ENCODE measurements around the gene EGFL6. TPM values are rescaled to one million over a fixed set of nuclear protein-coding genes. Genes with fewer than 3 reads are reported as not detected.

Gene EGFL6
- total and polyA plus RNA-seq, 2 of the 4 experiments (the other 2 are of a cell fraction), result not detected

- TF ChIP-seq, protein P1, sequence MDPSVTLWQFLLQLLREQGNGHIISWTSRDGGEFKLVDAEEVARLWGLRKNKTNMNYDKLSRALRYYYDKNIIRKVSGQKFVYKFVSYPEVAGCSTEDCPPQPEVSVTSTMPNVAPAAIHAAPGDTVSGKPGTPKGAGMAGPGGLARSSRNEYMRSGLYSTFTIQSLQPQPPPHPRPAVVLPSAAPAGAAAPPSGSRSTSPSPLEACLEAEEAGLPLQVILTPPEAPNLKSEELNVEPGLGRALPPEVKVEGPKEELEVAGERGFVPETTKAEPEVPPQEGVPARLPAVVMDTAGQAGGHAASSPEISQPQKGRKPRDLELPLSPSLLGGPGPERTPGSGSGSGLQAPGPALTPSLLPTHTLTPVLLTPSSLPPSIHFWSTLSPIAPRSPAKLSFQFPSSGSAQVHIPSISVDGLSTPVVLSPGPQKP (IDR thresholded peaks at IDR 0.05; ENCODE audit: borderline replicate concordance, low read depth, low read length), result no peak
- TF ChIP-seq MAZ (IDR thresholded peaks at IDR 0.05; ENCODE audit: borderline replicate concordance, low read depth, low read length) (no peak), MAFK (IDR thresholded peaks at IDR 0.05; ENCODE audit: low read depth, low read length) (no peak)
These were observed 48.5 kb upstream of the EGFL6 start (continued) for GRCh38 chrX:13520936-13521335.

GRCh38 chrX:13522811-13523210 is 46.6 kb upstream of the EGFL6 start:
- no CpG with 5 or more reads among the region's 1 CpG for WGBS, 2 experiments (ENCODE audit: extremely low coverage in 2 of 2, insufficient read length in 1 of 2)
- H3K27ac ChIP-seq (ENCODE audit: insufficient read depth, low read length), result no peak overlapping the region
- no peak overlapping the region for H2BK20ac ChIP-seq (ENCODE audit: low read depth, low read length)
- H3K9me3 ChIP-seq (ENCODE audit: control insufficient read depth, insufficient read depth, low read length), result no peaks in the 10 kb centered on the region
- H3K18ac ChIP-seq (ENCODE audit: low read depth, low read length), result no peak overlapping the region
- no peaks in the 10 kb centered on the region for H3K4me1 ChIP-seq (ENCODE audit: control insufficient read depth, insufficient read depth, low read length)
- no peak for ATAC-seq (ENCODE audit: low read depth)
- dilution Hi-C loops (cut with HindIII; ENCODE audit: low sequenced_read_pairs, unreplicated experiment), result no loop called here
- no peaks in the 10 kb centered on the region for H3K36me3 ChIP-seq (ENCODE audit: control insufficient read depth, insufficient read depth, low read length)
- H2BK120ac ChIP-seq (ENCODE audit: low read depth, low read length), result no peak overlapping the region
- H3K23ac ChIP-seq (ENCODE audit: low read depth, low read length), result no peak overlapping the region
- no peak overlapping the region for H2AK9ac ChIP-seq (replicated peaks; ENCODE audit: low read depth, low read length, poor library complexity)
- H3K9me1 ChIP-seq (ENCODE audit: insufficient read depth, low read length), result no peaks in the 10 kb centered on the region
- TF ChIP-seq, protein P1 (IDR thresholded peaks at IDR 0.05; ENCODE audit: borderline replicate concordance, low read depth, low read length), result no peak
- TF ChIP-seq, protein P2, sequence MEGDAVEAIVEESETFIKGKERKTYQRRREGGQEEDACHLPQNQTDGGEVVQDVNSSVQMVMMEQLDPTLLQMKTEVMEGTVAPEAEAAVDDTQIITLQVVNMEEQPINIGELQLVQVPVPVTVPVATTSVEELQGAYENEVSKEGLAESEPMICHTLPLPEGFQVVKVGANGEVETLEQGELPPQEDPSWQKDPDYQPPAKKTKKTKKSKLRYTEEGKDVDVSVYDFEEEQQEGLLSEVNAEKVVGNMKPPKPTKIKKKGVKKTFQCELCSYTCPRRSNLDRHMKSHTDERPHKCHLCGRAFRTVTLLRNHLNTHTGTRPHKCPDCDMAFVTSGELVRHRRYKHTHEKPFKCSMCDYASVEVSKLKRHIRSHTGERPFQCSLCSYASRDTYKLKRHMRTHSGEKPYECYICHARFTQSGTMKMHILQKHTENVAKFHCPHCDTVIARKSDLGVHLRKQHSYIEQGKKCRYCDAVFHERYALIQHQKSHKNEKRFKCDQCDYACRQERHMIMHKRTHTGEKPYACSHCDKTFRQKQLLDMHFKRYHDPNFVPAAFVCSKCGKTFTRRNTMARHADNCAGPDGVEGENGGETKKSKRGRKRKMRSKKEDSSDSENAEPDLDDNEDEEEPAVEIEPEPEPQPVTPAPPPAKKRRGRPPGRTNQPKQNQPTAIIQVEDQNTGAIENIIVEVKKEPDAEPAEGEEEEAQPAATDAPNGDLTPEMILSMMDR (conservative IDR thresholded peaks at IDR 0.05; ENCODE audit: low read depth, low read length), result no peak
- TF ChIP-seq FOS (IDR thresholded peaks at IDR 0.05; ENCODE audit: low read depth, low read length) (no peak), RFX5 (IDR thresholded peaks at IDR 0.05; ENCODE audit: low read depth, low read length) (no peak), RCOR1 (IDR thresholded peaks at IDR 0.05; ENCODE audit: insufficient replicate concordance, low read length) (no peak), MAFK (IDR thresholded peaks at IDR 0.05; ENCODE audit: low read depth, low read length) (no peak)
- H3K9ac ChIP-seq (ENCODE audit: low read depth, low read length), result no peak overlapping the region
- no peak overlapping the region for H4K91ac ChIP-seq (ENCODE audit: insufficient read depth, low read depth, low read length)
- no peak overlapping the region for H3K4ac ChIP-seq (ENCODE audit: low read depth, low read length)
- H4K20me1 ChIP-seq (ENCODE audit: insufficient read depth, low read length), result no peaks in the 10 kb centered on the region
- intact Hi-C loops (cut with micrococcal nuclease), result loop anchor here (5.0 kb wide), 1 partner anchor 124 kb away; no protein-coding TSS in a partner anchor
- no peak overlapping the region for H2BK15ac ChIP-seq (ENCODE audit: low read depth, low read length)
- no peak overlapping the region for H2BK5ac ChIP-seq (ENCODE audit: low read depth, low read length, poor library complexity, severe bottlenecking)
- no TSS peak for BruUV-seq (replicated peaks)
- H3K14ac ChIP-seq (replicated peaks; ENCODE audit: low read depth, low read length), result no peak overlapping the region
- no peak for DNase-seq
- no peak overlapping the region for H4K5ac ChIP-seq (ENCODE audit: low read depth, low read length)
- H3K4me2 ChIP-seq (ENCODE audit: low read depth, low read length), result no peak overlapping the region
- H3K4me3 ChIP-seq (ENCODE audit: insufficient read depth, low read depth, low read length), result no peak overlapping the region
- CTCF ChIA-PET, result interaction anchor here (1.6 kb wide), 1 partner anchor 16 kb away, joined by 3 read pairs; no protein-coding TSS in a partner anchor
- H3K79me1 ChIP-seq (ENCODE audit: low read depth in 1 of 2, low read length in 2 of 2), result no peaks in the 10 kb centered on the region
- POLR2A ChIA-PET (ENCODE audit: unreplicated experiment), result no interaction called here
- H4K8ac ChIP-seq (ENCODE audit: low read depth in 2 of 2, low read length in 2 of 2), result no peak overlapping the region
- peaks cover 4% of the 10 kb centered on the region for H3K27me3 ChIP-seq (ENCODE audit: control insufficient read depth, insufficient read depth, low read length)
- no peak overlapping the region for H2AK5ac ChIP-seq (ENCODE audit: low read depth, low read length)
- in situ Hi-C loops (cut with MboI; ENCODE audit: low sequenced_read_pairs), result loop anchor here (25.0 kb wide), 1 partner anchor 114 kb away; no protein-coding TSS in a partner anchor
- no peak overlapping the region for H3K56ac ChIP-seq (ENCODE audit: extremely low read depth, insufficient read depth, low read length)
- no peak overlapping the region for H2AFZ ChIP-seq (replicated peaks; ENCODE audit: low read length, poor library complexity)

Data from IMR-90 (cell line).